Choroid plexus epithelial cell (primary cell): ENCODE results near the gene INHBC.

ENCODE experiments used
- DNase-seq: peaks from one replicate; pipeline ENCODE4 v3.0.0-alpha.2; 2010; ENCODE audit warnings: low read depth
- H3K4me3 ChIP-seq: 2 replicates; pipeline ENCODE4 v1.5.1; 2011; ENCODE audit warnings: low read depth, mild to moderate bottlenecking, control low read depth, low read length, moderate library complexity
- CTCF ChIP-seq: conservative IDR thresholded peaks from 2 replicates; pipeline ENCODE4 v1.5.1; 2011; ENCODE audit warnings: low read depth, mild to moderate bottlenecking, control low read depth, inconsistent platforms, low read length, moderate library complexity

The INHBC gene

GRCh38 chr12:57429473-57430111, 5.0 kb upstream of the INHBC start:
- peak; percentile 29 for DNase-seq
- no peak for TF ChIP-seq CTCF
- peak overlapping the region; percentile 62 for H3K4me3 ChIP-seq

DNA sequence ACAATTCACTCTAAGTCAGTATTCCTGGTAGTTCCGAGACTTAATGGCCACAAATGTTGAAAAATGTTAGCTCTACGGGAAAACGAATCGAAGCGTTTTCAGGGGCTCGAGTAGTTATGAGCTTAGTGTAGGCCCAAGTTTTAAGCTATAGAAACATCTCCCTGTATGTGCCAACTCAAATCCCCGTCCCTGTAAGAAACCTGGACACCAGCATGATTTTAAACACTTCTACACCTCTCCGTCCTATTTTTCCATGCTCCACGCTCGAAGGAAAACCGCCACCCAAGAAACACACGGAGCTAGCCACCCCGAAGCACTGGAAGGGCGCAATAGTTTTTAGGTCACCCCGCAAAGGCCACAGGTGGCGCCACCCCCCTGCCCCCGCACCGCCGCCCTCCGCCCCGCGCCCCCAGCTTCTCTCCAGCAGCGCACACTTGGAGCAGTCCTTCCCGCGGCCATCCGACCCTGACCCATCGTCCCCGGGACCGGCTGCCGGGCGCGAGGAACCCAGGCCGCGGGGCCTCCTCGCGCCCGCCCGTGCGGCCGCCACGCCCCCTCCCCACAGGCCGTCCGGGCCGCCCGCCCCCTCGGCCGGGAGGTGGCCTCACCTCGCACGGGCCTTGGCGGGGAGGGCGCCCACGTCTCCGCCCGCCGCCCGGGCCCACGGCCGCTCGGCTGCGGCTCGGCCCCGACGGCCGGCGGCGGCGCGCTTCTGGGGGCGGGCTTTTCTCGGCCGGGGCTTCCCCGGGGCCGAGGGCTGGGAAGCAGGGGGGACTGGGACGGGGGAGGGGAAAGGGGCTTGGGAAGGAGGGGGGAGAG, 4.3 kb upstream of the INHBC start:
- peak; percentile 38 for DNase-seq
- TF ChIP-seq CTCF: no peak
- peak overlapping the region; percentile 62 for H3K4me3 ChIP-seq

DNA sequence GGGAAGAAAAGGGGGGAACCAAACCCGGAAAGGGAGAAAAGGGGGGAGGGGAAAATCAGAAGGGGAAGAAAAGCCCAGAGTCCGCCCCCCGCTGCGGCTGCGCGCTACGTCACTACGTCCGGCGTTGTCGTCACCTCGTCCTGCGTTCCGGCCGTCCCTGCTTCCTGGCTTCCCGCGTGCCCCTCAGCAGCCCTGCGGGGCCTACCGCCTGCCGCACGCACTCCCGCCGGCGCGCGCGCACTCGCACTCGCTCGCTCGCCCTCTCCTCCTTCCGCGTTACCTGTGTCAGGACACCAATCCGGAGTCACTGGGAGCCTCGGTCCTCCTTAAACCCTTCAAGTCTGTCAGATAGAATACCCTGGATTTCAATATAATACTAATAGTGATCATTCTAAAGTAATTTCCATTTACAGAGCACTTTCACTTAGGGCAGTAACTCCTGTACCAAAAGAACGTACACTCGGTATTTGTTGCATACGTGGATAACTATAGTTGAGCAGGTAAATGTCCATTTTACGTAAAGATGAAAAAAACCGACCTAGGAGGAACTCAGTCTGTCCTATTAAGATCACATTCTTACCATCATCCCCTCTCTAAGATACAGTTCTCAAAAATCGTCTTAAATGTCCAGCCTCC, 3.5 kb upstream of the INHBC start, which contains the start of gene R3HDM2:
Gene R3HDM2, minus strand, starts transcription at position 113 of the 636 bp plus-strand sequence. CDS start 120,615 bp downstream, outside the sequence.
- peak within 1 kb of the TSS; percentile 62 for H3K4me3 ChIP-seq
- no peak for TF ChIP-seq CTCF
- peak; percentile 95 for DNase-seq

- no peak overlapping the region for H3K4me3 ChIP-seq
- no peak for TF ChIP-seq CTCF
- no peak for DNase-seq
These were observed 2.9 kb upstream of the INHBC start for GRCh38 chr12:57431654-57432188.

- no peak for DNase-seq
- no peak for TF ChIP-seq CTCF
- H3K4me3 ChIP-seq: no peak overlapping the region
These were observed 1.2 kb upstream of the INHBC start for GRCh38 chr12:57433370-57433769.

DNA sequence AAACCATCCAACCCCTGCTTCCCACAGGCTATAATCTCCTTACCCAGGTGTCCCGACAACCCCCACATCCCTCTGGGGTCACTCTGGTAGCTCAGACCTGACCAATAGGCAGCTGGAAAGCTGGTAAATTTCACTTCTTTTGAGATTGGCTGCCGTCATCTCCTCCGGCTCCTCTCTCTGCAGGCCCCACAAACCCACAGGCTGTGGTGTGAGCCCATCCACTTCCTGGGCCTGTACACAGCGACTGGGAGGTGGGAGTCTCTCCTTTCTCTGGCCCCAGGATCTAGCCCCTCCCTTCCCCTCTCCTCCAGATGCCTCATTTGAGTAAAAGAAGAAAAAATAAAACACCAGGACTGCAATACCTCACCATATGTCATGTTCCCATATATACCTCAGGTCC, 709 bp downstream of the INHBC start:
- DNase-seq: no peak
- H3K4me3 ChIP-seq: no peak overlapping the region
- no peak for TF ChIP-seq CTCF
